GM21529 (cell line): ENCODE data around the gene ZMYND8.
"Not testable (repeated sequence)": the region's sequence is repeated elsewhere in the genome, so short reads cannot be mapped to it uniquely, and the experiment has no call there.

Experiments
- ATAC-seq: cut with Tn5 transposase; IDR thresholded peaks from one replicate; pipeline ENCODE4 v1.9.1; 2021; ENCODE audit not compliant: unreplicated experiment

Gene ZMYND8

DNA sequence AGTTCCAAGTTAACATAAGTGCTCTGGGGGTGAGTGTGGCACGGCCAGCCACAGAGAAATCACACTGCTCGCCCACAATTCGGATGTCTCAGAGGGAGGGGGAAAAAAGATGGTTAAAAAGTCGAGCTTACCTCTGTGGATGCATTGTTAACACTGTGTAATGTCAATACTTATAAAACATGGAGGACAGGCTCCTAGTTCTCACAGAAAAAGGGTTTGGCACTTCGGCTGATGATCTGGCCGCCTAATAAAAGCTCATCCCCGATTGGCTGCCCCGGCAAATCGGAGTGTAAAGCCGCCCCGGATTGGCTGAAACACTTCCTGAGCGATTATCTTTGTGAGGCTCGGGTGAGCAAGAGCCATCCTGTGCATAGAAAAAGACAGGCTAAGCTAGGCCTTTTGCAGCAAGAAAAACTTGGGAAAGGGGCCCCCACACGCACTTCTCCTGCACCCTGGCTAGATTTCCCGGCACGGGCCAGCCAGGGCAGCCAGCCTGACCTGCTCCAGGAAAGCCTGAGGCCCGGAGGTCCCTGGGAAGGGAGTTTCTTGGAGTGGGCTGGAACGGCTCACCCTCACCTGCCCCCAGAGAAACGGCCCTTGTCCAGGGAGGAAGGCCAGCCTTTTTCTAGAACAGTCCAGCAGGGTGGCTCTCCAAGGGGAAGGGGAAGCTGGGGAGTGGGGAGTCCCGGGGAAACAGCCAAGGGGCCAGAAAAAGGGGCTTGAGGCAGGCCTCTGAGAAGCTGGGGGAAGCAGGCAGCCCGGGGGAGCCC is at the start of gene ZMYND8:
Gene ZMYND8 (minus strand): TSS at position 174 of the 770 bp plus-strand sequence. CDS start 29 bp downstream, at position 145.
- peak; percentile 47 for ATAC-seq

DNA sequence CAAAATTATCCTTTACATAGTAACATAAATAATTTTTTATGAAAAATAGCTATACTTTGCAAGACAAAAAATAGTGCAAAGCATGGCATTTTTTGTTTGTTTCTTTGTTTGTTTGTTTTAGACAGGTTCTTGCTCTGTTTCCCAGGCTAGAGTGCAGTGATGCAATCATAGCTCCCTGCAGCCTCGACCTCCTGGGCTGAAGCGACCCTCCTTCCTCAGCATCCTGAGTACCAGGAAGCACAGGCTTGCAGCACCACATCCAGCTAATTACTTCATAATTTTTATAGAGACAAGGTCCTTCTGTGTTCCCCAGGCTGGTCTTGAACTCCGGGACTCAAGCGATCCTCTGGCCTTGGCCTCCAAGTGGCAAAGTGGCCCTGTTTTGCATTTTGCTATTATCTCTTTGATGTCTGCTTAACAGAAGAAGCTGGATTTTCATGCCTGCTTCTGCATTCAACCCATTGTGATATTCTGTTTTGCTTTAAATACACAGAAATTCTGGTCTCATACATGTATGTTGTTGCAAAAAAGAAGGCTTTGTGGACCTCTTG is 49.4 kb upstream of the ZMYND8 start:
- no peak for ATAC-seq

DNA sequence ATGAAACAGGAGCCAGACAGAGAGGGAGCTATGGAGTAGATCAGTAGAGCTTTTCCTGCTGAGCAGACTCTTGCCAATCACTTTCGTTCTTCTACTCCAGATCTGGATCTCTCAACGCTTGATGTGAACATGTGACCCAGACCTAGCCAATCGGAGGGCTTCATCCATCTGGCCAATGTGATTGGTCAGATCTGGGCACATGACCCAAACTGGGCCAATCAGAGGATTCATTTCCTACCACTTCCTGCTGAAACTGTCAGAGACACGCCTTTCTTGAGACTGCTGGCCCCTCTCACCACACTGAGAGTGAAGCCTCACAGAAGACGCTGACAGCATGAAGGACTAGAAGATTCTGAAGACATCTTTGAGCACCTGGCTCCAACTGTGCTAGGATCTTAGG is 44.2 kb upstream of the ZMYND8 start:
- no peak for ATAC-seq

DNA sequence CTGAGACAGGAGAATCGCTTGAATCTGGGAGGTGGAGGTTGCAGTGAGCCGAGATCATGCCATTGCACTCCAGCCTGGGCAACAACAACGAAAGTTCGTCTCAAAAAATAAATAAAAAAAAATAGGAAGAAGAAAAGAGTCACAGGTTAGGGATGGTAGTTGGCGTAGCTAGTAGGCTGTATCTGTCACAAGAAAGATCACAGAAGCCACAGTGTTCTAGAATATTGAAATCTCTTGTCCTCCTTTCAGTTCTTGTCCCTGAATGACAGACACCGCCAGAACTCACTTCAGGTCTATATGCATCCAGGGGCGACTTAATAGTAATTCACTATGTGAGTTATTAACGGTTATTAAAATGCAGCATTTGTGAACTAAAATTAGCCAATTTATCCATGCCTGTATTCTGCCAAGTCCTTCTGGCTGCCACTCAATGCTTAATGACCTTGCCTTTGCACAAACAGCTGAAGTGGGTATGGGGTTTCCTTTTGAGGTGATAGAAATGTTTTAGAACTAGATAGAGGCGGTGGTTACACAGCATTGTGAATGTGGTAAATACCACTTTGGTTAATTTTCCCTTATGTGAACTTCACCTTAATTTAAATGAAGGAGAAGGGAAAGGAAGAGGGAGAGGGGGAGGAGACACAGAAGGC is 41.3 kb upstream of the ZMYND8 start:
- no peak for ATAC-seq

DNA sequence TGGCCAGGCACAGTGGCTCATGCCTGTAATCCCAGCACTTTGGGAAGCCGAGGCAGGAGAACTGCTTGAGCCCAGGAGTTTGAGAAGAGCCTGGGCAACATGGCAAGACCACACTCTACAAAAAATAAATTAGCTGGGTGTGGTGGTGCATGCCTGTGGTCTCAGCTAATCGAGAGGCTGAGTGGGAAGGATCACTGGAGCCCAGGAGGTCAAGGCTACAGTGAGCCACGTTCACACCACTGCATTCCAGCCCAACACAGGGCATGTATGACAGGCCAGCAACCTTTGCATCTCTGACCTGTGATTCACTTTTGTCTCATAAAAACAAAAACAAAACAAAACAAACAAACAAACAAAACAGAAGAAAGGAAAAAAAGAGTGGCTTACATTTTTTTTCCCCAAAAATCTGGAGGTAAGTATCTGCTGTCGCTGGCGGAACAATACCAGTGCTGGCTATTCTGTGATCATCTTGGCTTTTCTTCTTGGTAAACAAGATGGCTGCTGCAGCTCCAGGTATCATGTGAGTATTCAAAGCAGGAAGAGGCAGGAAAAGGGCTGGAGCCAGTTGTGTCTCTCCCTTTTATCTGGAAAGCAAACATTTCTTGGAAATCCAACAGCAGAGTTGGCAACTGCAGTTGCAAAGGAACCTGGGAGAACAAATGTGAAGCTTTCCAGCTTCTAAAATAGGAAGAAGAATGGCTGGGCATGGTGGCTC is 40.4 kb upstream of the ZMYND8 start:
- no peak for ATAC-seq

DNA sequence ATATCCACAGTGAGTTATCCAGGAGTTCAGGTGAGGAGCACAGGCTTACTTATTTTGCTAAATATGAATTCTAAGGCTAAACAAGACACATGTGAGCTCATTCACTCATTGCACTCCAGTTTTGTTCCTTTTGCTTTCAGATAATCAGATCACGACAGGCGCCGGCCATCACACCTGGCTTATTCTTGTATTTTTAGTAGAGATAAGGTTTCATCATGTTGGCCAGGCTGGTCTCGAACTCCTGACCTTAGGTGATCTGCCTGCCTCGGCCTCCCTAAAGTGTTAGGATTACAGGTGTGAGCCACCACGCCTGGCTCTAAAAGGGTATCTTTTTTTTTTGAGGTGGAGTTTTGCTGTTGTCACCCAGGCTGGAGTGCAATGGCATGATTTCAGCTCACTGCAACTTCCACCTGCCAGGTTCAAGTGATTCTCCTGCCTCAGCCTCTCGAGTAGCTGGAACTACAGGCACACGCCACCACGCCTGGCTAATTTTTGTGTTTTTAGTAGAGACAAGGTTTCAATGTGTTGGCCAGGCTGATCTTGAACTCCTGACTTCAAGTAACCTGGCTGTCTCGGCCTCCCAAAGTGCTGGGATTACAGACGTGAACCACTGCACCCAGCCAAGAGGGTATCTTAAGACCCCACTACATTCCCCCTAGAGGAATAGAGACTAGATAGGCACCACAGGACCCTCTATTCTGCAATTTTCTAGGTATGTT is 37.5 kb upstream of the ZMYND8 start:
- not testable (repeated sequence) for ATAC-seq

DNA sequence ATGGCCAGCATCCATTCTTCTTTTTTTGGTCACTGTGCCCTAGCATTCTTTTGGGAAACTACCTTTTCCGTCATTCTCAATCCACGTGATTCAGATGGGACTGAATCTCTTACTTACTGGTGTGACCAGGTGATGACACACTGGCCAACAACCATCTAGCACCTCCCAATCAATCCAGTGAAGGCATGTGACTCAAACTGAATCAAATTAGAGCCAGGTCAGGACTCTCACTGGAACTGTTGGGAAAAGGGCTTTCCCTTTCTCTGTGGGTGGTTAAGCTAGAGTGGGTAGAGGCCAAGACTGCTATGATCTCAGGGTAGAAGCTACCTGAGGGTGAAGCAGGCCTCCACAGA is 36.2 kb upstream of the ZMYND8 start:
- ATAC-seq: no peak

DNA sequence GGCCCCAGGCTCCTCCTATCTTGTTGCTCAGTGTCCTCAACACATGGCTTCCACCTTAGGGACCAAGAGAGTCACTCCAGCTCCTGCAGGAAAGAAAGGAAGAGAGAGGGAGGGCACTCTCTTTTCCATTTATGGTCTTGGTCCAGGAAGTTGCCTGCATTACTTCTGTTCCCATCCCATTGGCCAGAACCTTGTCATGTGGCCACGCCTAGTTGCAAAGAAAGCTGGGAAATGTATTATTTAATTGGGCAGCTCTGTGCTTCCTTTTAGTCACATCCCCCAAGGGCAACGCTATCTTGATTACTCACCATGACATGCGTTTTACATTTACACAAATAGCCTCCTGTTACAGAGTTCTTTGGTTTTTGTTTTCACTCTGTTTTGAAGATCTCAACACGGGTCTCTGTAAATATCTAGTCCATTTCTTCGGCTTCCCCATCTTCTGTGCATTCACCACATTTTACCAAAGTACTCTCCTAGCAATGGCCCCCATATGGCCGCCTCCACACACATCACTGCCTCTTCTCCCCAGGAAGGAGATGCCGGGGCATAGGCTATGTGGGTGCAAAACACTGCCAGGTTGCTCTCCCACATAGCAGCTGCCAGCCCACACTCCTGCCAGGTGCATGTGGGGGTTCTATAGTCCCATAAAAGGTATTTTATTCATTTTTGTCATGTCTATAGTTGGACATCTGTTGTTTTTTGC is 35.7 kb upstream of the ZMYND8 start:
- no peak for ATAC-seq

DNA sequence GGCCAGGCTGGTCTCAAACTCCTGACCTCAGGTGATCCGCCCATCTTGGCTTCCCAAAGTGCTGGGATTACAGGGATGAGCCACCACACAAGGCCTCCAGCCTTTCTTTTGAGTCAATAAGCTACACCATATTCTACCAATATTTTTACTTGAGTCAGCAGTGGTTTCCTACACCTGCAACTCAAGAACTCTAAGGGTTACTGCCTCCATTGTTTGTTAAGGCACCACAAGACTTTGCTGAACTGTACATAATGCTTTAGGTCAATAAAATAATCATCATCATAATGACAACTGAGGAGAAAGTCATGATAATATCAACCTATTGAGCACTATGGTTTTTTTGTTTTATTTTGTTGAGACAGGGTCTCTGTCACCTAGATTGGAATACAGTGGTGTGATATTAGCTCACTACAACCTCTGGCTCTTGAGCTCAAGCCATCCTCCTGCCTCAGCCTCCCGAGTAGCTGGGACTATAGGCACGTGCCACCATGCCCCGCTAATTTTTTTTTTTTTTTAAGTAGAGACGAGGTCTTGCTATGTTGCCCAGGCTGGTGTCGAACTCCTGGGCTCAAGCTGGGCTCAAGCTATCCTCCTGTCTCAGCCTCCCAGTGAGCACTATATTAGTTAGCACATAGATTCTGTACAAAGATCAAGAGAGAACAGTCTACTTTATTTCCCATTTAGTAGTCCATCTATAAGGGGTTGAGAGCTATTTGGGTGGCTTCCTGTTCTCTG is 34.9 kb upstream of the ZMYND8 start:
- ATAC-seq: no peak

DNA sequence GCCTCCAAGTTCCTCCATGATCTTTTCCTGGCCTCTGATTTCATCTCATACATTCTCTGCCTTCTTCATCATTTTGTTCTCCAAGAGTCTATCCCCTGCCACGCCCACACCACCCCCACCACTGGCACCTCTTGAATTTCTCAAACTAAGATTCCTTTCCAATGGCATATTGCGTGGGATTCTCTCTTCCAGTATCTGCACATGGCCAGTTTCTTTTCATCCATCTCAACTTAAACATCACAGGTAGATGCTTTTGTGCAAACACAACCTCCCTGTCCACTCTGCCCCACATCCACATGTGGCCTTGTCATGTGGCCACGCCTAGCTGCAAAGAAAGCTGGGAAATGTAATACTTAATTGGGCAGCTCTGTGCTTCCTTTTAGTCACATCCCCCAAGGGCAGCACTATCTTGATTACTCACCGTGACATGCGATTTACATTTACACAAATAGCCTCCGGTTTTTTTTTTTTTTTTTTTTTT is 33.4 kb upstream of the ZMYND8 start:
- no peak for ATAC-seq

DNA sequence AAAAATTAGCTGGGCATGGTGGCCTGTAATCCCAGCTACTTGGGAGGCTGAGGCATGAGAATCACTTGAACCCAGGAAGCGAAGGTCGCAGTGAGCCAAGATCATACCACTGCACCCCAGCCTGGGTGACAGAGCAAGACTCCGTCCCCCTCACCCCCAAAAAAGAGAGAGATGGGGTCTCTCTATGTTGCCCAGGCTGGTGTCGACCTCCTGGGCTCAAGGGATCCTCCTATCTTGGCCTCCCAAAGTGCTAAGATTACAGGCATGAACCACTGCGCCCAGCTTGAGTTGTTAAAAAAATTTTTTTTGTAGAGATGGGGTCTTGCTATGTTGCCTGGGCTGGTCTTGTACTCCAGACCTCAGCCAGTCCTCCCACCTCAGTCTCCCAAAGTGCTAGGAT is 29.5 kb upstream of the ZMYND8 start:
- ATAC-seq: not testable (repeated sequence)

DNA sequence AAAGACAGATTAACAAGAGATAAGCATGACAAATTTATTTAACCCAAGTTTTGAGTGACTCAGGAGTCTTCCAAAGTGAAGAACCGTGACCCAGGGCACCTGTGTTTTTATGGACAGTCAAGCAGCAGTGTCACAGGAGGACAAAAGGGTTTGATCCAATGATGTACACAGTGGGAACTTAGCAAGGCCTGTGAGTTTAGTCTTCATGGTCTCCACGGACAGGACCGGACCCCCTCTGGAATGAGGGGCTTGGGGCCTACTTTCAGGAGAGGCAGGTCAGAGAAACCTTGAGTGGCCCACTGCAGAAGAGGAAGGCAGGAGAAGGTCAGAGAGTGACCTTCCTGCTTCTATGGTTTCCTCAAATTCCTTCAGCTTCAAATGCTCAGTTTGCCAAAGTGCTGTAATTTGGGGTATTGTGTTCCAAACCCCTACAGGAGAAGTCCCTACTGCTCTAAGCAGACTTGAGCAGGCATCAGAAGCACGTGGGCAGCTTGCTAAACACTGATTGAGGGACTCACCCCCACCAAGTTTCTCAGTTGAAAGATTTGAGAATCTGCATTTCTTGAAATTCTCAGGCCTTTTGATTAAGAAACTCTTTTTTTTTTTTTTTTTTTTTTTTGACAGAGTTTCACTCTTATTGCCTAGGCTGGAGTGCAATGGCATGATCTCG is 26.4 kb upstream of the ZMYND8 start:
- no peak for ATAC-seq

DNA sequence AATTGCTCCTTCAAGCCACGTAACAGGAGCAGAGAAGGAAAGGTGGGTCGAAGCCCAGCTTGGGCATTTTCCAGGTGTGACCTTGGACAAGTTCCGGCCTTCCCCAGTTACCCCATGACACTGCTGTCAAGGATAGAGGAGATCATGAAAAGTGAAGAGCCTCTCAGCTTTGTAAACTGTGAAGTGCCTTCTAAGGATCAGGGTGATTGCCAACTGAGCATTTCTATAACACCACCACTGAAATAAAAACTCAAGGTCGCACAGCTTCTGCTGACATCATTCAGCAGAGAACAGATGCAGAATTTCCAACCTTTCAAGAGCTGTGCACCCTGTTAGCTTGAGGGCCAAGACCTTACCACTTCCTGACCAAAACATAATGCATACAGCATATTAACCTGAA is 24.0 kb upstream of the ZMYND8 start:
- no peak for ATAC-seq

DNA sequence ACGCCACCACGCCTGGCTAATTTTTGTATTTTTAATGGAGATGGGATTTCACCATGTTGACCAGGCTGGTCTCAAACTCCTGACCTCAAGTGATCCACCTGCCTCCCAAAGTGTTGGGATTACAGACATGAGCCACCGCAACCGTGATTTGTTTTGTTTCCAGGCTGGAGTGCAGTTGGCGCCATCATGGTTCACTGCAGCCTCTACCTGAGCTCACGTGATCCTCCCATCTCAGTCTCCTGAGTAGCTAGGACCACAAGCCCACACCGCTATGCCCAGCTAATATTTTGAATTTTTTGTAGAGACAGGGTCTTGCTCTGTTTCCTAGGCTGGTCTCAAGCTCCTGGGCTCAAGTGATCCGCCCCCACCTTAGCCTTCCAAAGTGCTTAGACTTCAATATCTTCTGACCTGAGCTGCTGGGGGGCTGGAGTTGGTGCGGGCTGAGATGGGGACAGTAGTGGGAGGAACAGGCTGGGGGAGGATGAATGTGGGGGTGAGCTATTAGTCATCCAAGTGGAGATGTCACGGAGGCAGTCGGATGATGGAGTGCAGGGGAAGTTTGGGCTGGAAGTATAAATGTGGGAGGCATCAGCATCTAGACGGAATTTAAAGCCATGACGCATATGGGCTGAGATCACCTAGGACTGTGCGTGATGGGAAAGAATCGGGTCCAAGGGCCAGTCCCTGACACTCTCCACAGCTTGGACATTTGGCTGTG is 23.1 kb upstream of the ZMYND8 start:
- no peak for ATAC-seq

DNA sequence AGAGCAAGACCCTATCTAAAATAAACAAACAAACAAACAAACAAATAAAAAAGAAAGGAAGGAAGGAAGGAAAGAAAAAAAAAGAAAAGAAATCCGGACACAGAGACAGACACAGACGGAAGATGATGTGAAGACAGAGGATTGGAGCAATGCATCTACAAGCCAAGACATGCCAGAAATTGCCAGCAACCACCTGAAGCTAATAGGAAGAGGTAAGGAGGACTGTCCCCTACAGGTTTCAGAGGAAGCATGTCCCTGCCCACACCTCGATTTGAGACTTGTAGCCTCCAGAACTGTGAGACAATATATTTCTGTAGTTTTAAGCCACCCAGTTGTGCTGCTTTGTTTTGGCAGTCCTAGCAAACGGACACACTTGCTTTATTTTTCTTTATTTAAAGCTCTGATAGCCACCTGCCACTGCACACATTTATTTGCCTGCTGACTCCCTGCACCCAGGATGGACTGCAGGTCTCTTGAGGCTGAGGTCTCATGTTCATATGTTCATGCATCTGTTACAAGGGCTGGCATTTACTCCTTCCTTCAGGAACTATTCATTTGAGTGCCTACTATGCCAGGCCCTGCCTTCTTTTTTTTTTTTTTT is 20.7 kb upstream of the ZMYND8 start:
- ATAC-seq: no peak

DNA sequence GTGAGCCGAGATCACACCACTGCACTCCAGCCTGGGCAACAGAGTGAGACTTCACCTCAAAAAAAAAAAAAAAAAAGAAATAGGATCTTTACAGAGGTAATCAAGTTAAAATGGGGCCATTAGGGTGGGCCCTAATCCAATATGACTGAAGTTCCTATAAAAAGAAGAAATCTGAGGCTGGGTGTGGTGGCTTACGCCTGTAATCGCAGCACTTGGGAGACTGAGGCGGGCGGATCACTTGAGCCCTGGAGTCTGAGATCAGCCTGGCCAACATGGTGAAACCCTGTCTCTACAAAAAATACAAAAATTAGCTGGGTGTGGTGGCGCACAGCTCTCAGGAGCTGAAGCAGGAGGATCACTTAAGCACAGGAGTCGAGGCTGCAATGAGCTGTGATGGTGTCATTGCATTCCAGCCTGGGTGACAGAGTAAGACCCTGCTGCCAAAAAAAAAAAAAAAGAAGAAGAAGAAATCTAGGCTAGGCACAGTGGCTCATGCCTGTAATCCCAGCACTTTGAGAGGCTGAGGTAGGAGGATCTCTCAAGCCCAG is 19.7 kb upstream of the ZMYND8 start:
- ATAC-seq: not testable (repeated sequence)

DNA sequence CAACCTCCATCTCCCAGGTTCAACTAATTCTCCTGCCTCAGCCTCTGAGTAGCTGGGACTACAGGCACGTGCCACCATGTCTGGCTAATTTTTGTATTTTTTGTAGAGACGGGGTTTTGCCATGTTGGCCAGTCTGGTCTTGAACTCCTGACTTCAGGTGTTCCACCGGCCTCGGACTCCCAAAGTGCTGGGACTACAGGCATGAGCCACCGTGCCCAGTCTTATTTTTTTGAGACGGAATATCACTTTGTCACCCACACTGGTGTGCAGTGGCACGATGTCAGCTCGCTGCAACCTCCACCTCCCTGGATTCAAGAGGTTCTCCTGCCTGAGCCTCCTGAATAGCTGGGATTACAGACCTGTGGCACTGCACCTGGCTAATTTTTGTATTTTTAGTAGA is 17.6 kb upstream of the ZMYND8 start:
- not testable (repeated sequence) for ATAC-seq

DNA sequence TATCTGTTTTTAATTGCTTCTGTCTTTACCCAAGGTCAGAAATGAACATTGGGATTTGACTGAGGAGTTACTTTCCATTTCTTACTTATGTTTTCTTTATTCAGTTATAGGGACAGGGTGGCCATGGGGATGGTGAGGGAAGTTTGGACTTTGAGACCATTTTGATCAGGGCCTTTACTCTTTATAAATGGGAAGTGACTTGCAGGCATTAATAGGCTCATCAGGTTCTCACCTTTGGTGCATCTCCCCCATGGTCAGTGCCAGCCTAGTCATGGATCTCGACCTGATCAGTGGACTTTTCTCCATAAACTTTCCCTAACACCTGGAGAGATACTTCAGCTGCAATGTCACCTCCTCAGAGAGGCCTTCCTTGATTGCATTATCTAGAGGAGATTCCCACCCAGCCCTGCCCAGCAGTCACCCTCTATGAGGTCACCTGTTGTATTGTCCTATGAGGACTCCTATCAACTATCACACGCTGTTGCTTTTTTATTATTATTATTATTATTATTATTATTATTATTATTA is 16.8 kb upstream of the ZMYND8 start:
- ATAC-seq: no peak
